Thyroid gland (tissue), 4 donors: ENCODE data around the gene KIF13A. TPM values are rescaled to one million over a fixed set of nuclear protein-coding genes. Genes with fewer than 3 reads are reported as not detected.

Source experiments
- DNase-seq, 2 donors: peaks; one replicate each; pipeline ENCODE4 v3.0.0-alpha.2; 2019
- H3K27ac ChIP-seq, 3 donors: fragments of 200-600 bp; sonication (generic); 1 replicate in 2 of 3; 2 replicates in 1 of 3; pipeline ENCODE4 v1.5.1; 2016 to 2019; ENCODE audit warnings: mild to moderate bottlenecking in 1 of 3, moderate library complexity in 1 of 3
- H3K27me3 ChIP-seq: fragments of 200-600 bp; sonication (generic); one replicate; pipeline ENCODE4 v1.5.1; 2019
- H3K36me3 ChIP-seq, 2 donors: fragments of 200-600 bp; sonication (generic); one replicate each; pipeline ENCODE4 v1.5.1; 2016 to 2019
- H3K4me1 ChIP-seq, 2 donors: fragments of 200-600 bp; sonication (generic); one replicate each; pipeline ENCODE4 v1.5.1; 2017 to 2019
- H3K4me3 ChIP-seq, 3 donors: fragments of 200-600 bp; sonication (generic); replicated peaks in 1 of 3; 1 replicate in 2 of 3; 2 replicates in 1 of 3; pipeline ENCODE4 v1.5.1; 2016; ENCODE audit warnings: mild to moderate bottlenecking in 1 of 3
- H3K9me3 ChIP-seq: fragments of 200-600 bp; sonication (generic); one replicate; pipeline ENCODE4 v1.5.1; 2017
- POLR2A ChIP-seq, 2 donors: fragments of 450-650 bp; IDR thresholded peaks; one replicate each; pipeline ENCODE4 v1.6.1; 2017; ENCODE audit warnings: antibody characterized with exemption in 2 of 2, mild to moderate bottlenecking in 2 of 2, moderate library complexity in 1 of 2
- WGBS, 2 donors: methylation state at CpG; one replicate each; pipeline ENCODE4 v1.1.5; 2017; 5-methylcytosine and 5-hydroxymethylcytosine counted together
- intact Hi-C: fragments of 100-400 bp; cut with DNase I; formaldehyde crosslinking; loops from one replicate; pipeline ENCODE4 v1.15.1; 2023
- total RNA-seq, 4 donors: library from RNA; depleted of rRNA; stranded (reverse); fragments of >200 nt; gene quantifications; one replicate each; pipeline ENCODE4 v1.2.3, GENCODE V29; 2016
- TF ChIP-seq, protein P1 (sequence below), 6 experiments: fragments of 200-600 bp in 3 of 6; fragments of 450-650 bp in 3 of 6; sonication (generic) in 3 of 6; IDR thresholded peaks; one replicate each; pipeline ENCODE4 v1.5.1; 2016 to 2019; ENCODE audit warnings: antibody characterized with exemption in 6 of 6, mild to moderate bottlenecking in 2 of 6, inconsistent platforms in 1 of 6, moderate library complexity in 1 of 6

KIF13A gene
- total RNA-seq, 4 donors from 2014 or later: 40.7 to 79.8 (median 66.4) TPM

- TF ChIP-seq POLR2A (IDR thresholded peaks at IDR 0.05): no peak
- TF ChIP-seq, protein P1, sequence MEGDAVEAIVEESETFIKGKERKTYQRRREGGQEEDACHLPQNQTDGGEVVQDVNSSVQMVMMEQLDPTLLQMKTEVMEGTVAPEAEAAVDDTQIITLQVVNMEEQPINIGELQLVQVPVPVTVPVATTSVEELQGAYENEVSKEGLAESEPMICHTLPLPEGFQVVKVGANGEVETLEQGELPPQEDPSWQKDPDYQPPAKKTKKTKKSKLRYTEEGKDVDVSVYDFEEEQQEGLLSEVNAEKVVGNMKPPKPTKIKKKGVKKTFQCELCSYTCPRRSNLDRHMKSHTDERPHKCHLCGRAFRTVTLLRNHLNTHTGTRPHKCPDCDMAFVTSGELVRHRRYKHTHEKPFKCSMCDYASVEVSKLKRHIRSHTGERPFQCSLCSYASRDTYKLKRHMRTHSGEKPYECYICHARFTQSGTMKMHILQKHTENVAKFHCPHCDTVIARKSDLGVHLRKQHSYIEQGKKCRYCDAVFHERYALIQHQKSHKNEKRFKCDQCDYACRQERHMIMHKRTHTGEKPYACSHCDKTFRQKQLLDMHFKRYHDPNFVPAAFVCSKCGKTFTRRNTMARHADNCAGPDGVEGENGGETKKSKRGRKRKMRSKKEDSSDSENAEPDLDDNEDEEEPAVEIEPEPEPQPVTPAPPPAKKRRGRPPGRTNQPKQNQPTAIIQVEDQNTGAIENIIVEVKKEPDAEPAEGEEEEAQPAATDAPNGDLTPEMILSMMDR (IDR thresholded peaks at IDR 0.05): no peak
- Histone ChIP-seq H3K27ac (no peak overlapping the region), H3K9me3 (no peaks in the 10 kb centered on the region), H3K36me3 (no peaks in the 10 kb centered on the region), H3K4me1 (peaks cover 0 to 19% of the 10 kb centered on the region in 2 donors), H3K27me3 (no peaks in the 10 kb centered on the region), H3K4me3 (no peak overlapping the region)
- DNase-seq: no peak
- intact Hi-C loops: no loop called here
- WGBS, 2 donors: 90 to 95% methylated on average over 4 of the region's 4 CpGs
These were observed 101.4 kb downstream of the KIF13A start for GRCh38 chr6:17885889-17886576.

DNA sequence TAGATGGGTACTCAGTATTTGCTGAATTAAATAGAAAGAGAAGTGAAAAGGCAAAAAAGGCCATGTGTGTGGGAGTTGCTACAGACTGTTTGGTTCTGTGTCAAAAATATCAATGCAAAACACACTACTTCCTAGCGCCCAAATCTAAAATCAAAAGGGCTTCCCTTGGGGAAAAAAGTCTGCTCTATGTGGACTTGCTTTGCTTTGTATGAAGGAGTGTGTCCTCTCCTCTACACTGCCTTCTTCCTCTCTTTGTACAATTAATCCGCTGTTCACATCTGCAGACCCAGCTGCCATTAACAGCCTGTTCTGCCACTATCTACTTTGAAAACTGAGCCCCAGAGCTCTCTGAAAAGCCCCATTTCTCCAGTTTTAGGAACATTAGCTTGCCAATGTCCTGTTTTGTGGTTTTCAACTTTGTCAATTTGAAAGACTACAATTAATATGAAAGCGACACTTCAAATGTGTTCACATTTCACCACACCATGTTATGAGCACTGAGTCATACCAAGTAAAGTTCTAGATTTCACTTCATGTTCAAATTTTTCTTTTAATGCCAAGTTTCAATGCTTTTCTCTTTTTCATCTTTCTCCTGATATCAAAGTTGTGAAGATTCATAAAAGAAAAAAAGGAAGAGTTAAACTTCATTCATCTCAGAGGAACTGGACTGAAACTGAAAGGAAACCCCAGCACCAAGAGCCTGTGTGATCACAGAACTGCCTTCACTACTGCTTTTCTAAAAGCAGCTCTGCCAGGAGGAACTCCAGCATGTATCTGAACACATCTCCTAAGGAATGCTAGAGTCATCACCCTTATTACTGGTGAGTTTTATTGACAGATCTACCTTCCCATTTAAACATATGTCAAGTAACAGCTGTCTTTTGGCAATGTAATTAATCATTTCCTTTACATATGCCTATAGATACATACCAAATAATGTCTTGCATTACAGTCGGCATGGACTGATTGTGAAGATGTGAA is 102.6 kb downstream of the KIF13A start:
- TF ChIP-seq, protein P1 (IDR thresholded peaks at IDR 0.05): no peak
- TF ChIP-seq POLR2A (IDR thresholded peaks at IDR 0.05): no peak
- WGBS, 2 donors: 75 to 81% methylated on average over 4 of the region's 4 CpGs
- Histone ChIP-seq H3K36me3 (no peaks in the 10 kb centered on the region), H3K27me3 (no peaks in the 10 kb centered on the region), H3K4me1 (peaks cover 0 to 19% of the 10 kb centered on the region in 2 donors), H3K27ac (no peak overlapping the region), H3K4me3 (no peak overlapping the region), H3K9me3 (no peaks in the 10 kb centered on the region)
- no peak for DNase-seq
- intact Hi-C loops: no loop called here

DNA sequence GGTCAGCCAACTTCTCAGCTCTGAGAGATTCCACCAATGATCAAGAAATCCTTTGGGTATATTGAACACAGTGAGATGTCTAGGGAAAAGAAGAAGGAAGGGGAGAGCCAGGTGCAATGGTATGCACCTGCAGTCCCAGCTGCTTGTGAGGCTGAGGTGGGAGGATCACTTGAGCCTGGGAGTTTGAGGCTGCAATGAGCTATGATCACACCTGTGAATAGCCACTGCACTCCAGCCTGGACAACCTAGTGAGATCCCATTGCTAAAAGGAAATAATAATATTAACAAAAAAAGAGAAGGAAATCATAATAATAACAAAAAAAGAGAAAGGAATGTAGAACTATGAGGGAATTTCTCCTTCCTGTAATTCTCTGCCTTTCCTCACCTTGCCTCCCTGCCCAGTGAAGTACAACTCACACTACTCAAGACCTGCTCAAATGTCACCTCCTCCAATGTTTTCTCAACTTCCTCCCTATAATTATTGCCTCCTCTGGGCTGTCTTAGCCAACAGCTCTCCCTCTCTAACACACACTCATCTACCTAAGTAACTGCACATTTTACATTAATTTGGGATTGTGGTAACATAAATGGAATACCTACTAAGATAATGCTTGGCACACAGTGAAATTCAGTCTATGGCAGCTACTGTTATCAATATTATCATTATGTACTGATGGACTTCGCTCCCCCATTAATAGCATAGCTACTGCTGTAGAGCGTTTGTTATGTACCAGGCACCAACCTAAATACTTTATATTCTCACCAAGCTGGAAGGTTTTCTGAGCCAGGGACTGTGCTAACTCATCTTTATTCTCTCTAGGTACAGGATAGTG is 103.6 kb downstream of the KIF13A start:
- no peak for DNase-seq
- H3K9me3 ChIP-seq: no peaks in the 10 kb centered on the region
- intact Hi-C loops: no loop called here
- H3K4me3 ChIP-seq: no peak overlapping the region
- H3K4me1 ChIP-seq: peaks cover 0 to 22% of the 10 kb centered on the region in 2 donors
- no peaks in the 10 kb centered on the region for H3K36me3 ChIP-seq
- no peaks in the 10 kb centered on the region for H3K27me3 ChIP-seq
- no peak overlapping the region for H3K27ac ChIP-seq
- WGBS, 2 donors: 94 to 97% methylated on average over 2 of the region's 2 CpGs
- TF ChIP-seq, protein P1 (IDR thresholded peaks at IDR 0.05): no peak
- TF ChIP-seq POLR2A (IDR thresholded peaks at IDR 0.05): no peak

DNA sequence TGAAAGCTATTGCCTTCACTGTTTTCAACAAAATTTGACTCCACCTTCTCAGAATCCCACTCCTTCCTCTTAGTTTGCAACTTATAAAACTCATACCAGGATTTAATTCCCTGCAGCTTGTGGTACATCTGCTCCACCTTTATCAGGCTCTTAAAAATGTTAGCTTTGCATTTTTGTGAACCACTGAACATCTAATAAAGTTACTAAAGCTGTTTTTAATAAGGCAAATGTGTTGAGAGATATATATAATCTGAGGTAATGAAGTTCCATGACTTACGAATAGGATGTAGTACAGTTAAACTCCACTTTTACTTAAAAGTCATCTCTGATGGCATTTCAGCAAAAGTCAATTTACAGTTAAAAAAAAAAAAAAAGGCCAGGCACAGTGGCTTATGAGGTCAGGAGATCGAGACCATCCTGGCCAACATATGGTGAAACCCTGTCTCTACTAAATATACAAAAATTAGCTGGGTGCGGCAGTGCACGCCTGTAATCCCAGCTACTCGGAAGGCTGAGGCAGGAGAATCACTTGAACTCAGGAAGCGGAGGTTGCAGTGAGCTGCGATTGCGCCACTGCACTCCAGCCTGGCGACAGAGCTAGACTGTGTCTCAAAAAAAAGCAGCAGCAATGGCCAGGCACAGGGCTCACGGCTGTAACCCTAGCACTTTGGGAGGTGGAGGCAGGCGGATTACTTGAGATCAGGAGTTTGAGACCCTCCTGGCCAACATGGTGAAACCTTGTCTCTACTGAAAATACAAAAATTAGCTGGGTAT is 106.2 kb downstream of the KIF13A start:
- intact Hi-C loops: no loop called here
- H3K27ac ChIP-seq: no peak overlapping the region
- DNase-seq: no peak
- no peak for TF ChIP-seq POLR2A (IDR thresholded peaks at IDR 0.05)
- TF ChIP-seq, protein P1 (IDR thresholded peaks at IDR 0.05): no peak
- H3K27me3 ChIP-seq: no peaks in the 10 kb centered on the region
- H3K4me3 ChIP-seq: no peak overlapping the region
- WGBS, 2 donors: 94 to 97% methylated on average over 11 of the region's 11 CpGs
- no peaks in the 10 kb centered on the region for H3K36me3 ChIP-seq
- no peaks in the 10 kb centered on the region for H3K9me3 ChIP-seq
- peaks cover 17 to 35% of the 10 kb centered on the region in 2 donors for H3K4me1 ChIP-seq
